Keratinocyte (primary cell): ENCODE measurements around the gene DNAH17. TPM values are rescaled to one million over a fixed set of nuclear protein-coding genes. Genes with fewer than 3 reads are reported as not detected.

ENCODE experiments used
- DNase-seq: peaks from one replicate; pipeline ENCODE4 v3.0.0-alpha.2; 2011; ENCODE audit warnings: low read depth, missing footprints, low spot score
- FAIRE-seq: peaks from 2 replicates; lab custom pipeline; 2011; peaks lifted over from hg19 to GRCh38; lab: Jason Lieb, UNC
- H2AFZ ChIP-seq: 2 replicates; pipeline ENCODE4 v1.6.0; 2012; ENCODE audit warnings: low read length, control low read depth, inconsistent platforms; ENCODE audit not compliant: control insufficient read depth
- H3K27ac ChIP-seq: 2 replicates; pipeline ENCODE4 v1.5.1; 2011; ENCODE audit warnings: low read length; ENCODE audit not compliant: control insufficient read depth, insufficient read depth
- H3K27me3 ChIP-seq: 3 replicates; pipeline ENCODE4 v1.6.0; 2011; ENCODE audit warnings: low read length; ENCODE audit not compliant: control insufficient read depth, insufficient read depth; ENCODE audit errors: extremely low read depth
- H3K36me3 ChIP-seq, 2 experiments: 2 replicates in 1 of 2; 3 replicates in 1 of 2; pipeline ENCODE4 v1.5.1; 2011; ENCODE audit warnings: low read length in 2 of 2, mild to moderate bottlenecking in 1 of 2; ENCODE audit not compliant: control insufficient read depth in 2 of 2, insufficient read depth in 2 of 2; ENCODE audit errors: extremely low read depth in 1 of 2
- H3K4me1 ChIP-seq: 3 replicates; pipeline ENCODE4 v1.5.1; 2011; ENCODE audit warnings: low read length; ENCODE audit not compliant: control insufficient read depth, insufficient read depth; ENCODE audit errors: extremely low read depth
- H3K4me2 ChIP-seq: 3 replicates; pipeline ENCODE4 v1.6.0; 2011; ENCODE audit warnings: low read depth, low read length; ENCODE audit not compliant: control insufficient read depth, insufficient read depth; ENCODE audit errors: extremely low read depth
- H3K4me3 ChIP-seq, 3 experiments: fragments of 200-600 bp in 1 of 3; sonication (generic) in 1 of 3; 2 replicates in 2 of 3; 3 replicates in 1 of 3; pipeline ENCODE4 v1.5.1; 2011 to 2016; ENCODE audit warnings: low read length in 3 of 3, mild to moderate bottlenecking in 3 of 3, control low read depth in 2 of 3, inconsistent platforms in 1 of 3, low read depth in 1 of 3, mixed read lengths in 1 of 3, mixed run types in 1 of 3, moderate library complexity in 1 of 3; ENCODE audit not compliant: control insufficient read depth in 2 of 3, insufficient read depth in 2 of 3; ENCODE audit errors: extremely low read depth in 1 of 3
- H3K79me2 ChIP-seq: 2 replicates; pipeline ENCODE4 v1.6.0; 2012; ENCODE audit warnings: low read length; ENCODE audit not compliant: control insufficient read depth, insufficient read depth
- H3K9ac ChIP-seq: 3 replicates; pipeline ENCODE4 v1.6.0; 2011; ENCODE audit warnings: low read length; ENCODE audit not compliant: control insufficient read depth, insufficient read depth; ENCODE audit errors: extremely low read depth
- H3K9me1 ChIP-seq: 3 replicates; pipeline ENCODE4 v1.6.0; 2011; ENCODE audit warnings: low read length; ENCODE audit not compliant: control insufficient read depth, insufficient read depth; ENCODE audit errors: extremely low read depth
- H3K9me3 ChIP-seq: 2 replicates; pipeline ENCODE4 v1.5.1; 2012; ENCODE audit warnings: low read depth, low read length; ENCODE audit not compliant: control insufficient read depth
- H4K20me1 ChIP-seq: 3 replicates; pipeline ENCODE4 v1.6.0; 2011; ENCODE audit warnings: low read length; ENCODE audit not compliant: control insufficient read depth, insufficient read depth; ENCODE audit errors: extremely low read depth
- EZH2 ChIP-seq: IDR thresholded peaks from one replicate; pipeline ENCODE4 v1.6.1; 2012; ENCODE audit warnings: inconsistent platforms, mild to moderate bottlenecking, low read length, moderate library complexity
- dilution Hi-C: fragments of 300-500 bp; cut with MboI; formaldehyde crosslinking; loops from one replicate; pipeline ENCODE4 v1.7.0; 2020; ENCODE audit warnings: low sequenced_read_pairs; ENCODE audit not compliant: extremely low pct_ligation_motif_present
- polyA plus RNA-seq, 5 experiments: library from polyadenylated mRNA; depleted of rRNA in 3 of 5; stranded (reverse) in 3 of 5; stranded (forward) in 1 of 5; unstranded in 1 of 5; fragments of >200 nt; gene quantifications; 1 replicate in 1 of 5; 2 replicates in 3 of 5; 3 replicates in 1 of 5; pipeline versions ENCODE4 v1.2.1 to v1.2.3, GENCODE V29; 2011 to 2012; ENCODE audit warnings: missing spikeins in 2 of 5, low read depth in 1 of 5, low replicate concordance in 1 of 5
- TF ChIP-seq, protein P1 (sequence below), 3 experiments: IDR thresholded peaks in 1 of 3; conservative IDR thresholded peaks in 1 of 3; optimal IDR thresholded peaks in 1 of 3; 2 replicates in 2 of 3; 3 replicates in 1 of 3; pipeline versions ENCODE3 to v1.5.1; 2011; ENCODE audit warnings: low read length in 3 of 3, mild to moderate bottlenecking in 3 of 3, moderate library complexity in 2 of 3, control low read depth in 1 of 3, inconsistent platforms in 1 of 3; ENCODE audit not compliant: insufficient read depth in 2 of 3; ENCODE audit errors: extremely low read depth in 1 of 3

Gene DNAH17
- polyA plus RNA-seq, 1 donor (not counting 4 experiments of a cell fraction or from before 2014, with no cell fraction given), result 0.16 TPM

DNA sequence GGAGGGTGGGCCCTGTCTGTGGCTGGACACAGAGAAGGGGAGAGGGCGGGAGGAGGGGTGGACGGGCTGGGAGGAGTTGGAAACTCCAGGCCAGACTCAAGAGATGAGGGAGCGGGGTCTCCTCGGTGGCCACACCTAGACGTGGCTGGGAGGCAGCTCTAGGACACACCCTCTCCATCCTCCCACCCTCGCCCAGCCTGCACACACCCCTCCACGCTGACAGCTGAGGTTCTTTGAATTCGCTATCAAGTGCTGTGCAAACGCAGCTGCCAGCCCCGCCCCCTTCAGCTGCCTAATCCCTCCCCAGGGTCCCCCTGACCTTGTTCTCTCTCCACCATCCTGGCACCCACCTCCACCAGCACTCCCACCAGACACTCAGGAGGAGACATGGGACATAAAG is 48.7 kb downstream of the DNAH17 start:
- Histone ChIP-seq H3K36me3 (no peaks in the 10 kb centered on the region), H4K20me1 (no peaks in the 10 kb centered on the region), H3K4me1 (peaks cover 13% of the 10 kb centered on the region), H3K4me3 (no peak overlapping the region), H3K27me3 (no peaks in the 10 kb centered on the region), H3K27ac (no peak overlapping the region), H3K9me1 (no peaks in the 10 kb centered on the region), H3K9ac (no peak overlapping the region), H3K4me2 (no peak overlapping the region), H2AFZ (no peak overlapping the region), H3K9me3 (no peaks in the 10 kb centered on the region), H3K79me2 (no peaks in the 10 kb centered on the region)
- FAIRE-seq (no peak), DNase-seq (no peak)
- dilution Hi-C loops, result no loop called here
- TF ChIP-seq, protein P1, sequence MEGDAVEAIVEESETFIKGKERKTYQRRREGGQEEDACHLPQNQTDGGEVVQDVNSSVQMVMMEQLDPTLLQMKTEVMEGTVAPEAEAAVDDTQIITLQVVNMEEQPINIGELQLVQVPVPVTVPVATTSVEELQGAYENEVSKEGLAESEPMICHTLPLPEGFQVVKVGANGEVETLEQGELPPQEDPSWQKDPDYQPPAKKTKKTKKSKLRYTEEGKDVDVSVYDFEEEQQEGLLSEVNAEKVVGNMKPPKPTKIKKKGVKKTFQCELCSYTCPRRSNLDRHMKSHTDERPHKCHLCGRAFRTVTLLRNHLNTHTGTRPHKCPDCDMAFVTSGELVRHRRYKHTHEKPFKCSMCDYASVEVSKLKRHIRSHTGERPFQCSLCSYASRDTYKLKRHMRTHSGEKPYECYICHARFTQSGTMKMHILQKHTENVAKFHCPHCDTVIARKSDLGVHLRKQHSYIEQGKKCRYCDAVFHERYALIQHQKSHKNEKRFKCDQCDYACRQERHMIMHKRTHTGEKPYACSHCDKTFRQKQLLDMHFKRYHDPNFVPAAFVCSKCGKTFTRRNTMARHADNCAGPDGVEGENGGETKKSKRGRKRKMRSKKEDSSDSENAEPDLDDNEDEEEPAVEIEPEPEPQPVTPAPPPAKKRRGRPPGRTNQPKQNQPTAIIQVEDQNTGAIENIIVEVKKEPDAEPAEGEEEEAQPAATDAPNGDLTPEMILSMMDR (optimal IDR thresholded peaks at IDR 0.05 in 1 of 3, IDR thresholded peaks at IDR 0.05 in 1 of 3, conservative IDR thresholded peaks at IDR 0.05 in 1 of 3; ENCODE audit: extremely low read depth in 1 of 3, insufficient read depth in 2 of 3, low read length in 3 of 3), result no peak
- TF ChIP-seq EZH2, result no peak

DNA sequence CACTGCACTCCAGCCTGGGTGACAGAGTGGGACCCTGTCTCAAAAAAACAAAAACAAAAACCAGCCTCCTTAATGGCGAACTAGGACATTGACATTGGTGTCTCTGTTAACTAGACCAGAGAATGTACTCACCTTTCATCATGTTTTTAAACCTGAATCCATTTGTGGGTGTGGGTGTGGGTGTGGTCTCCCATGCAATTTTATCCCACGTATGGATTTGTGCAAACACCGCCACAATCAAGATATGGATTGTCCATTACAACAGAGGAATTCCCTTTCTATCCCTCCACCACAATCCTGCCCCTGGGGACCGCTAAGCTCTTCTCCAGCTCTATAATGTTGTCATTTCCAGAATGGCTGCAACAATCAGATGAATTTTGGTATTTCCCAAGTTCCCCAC is 49.9 kb downstream of the DNAH17 start:
- Histone ChIP-seq H3K9me3 (no peaks in the 10 kb centered on the region), H3K4me1 (peaks cover 1% of the 10 kb centered on the region), H4K20me1 (no peaks in the 10 kb centered on the region), H3K79me2 (no peaks in the 10 kb centered on the region), H3K9ac (no peak overlapping the region), H3K4me2 (no peak overlapping the region), H3K4me3 (no peak overlapping the region), H2AFZ (no peak overlapping the region), H3K27me3 (no peaks in the 10 kb centered on the region), H3K27ac (no peak overlapping the region), H3K36me3 (no peaks in the 10 kb centered on the region), H3K9me1 (no peaks in the 10 kb centered on the region)
- DNase-seq (no peak), FAIRE-seq (no peak)
- TF ChIP-seq, protein P1 (optimal IDR thresholded peaks at IDR 0.05 in 1 of 3, IDR thresholded peaks at IDR 0.05 in 1 of 3, conservative IDR thresholded peaks at IDR 0.05 in 1 of 3; ENCODE audit: extremely low read depth in 1 of 3, insufficient read depth in 2 of 3, low read length in 3 of 3), result no peak
- no peak for TF ChIP-seq EZH2
- dilution Hi-C loops, result no loop called here
